NCI-H1105 treated with DMSO at 0.1 percent for 48 hours (cell line): ENCODE measurements around the gene BCAS4.
"Not testable (repeated sequence)": the region's sequence is repeated elsewhere in the genome, so short reads cannot be mapped to it uniquely, and the experiment has no call there.

Experiments
- DNase-seq: peaks from one replicate; lab custom pipeline; 2025; lab: John Stamatoyannopoulos, UW

Gene BCAS4

GRCh38 chr20:50876063-50876685, 81.3 kb downstream of the BCAS4 start:
- no peak for DNase-seq

- DNase-seq: no peak
These were observed 82.0 kb downstream of the BCAS4 start for GRCh38 chr20:50876816-50877215.

DNA sequence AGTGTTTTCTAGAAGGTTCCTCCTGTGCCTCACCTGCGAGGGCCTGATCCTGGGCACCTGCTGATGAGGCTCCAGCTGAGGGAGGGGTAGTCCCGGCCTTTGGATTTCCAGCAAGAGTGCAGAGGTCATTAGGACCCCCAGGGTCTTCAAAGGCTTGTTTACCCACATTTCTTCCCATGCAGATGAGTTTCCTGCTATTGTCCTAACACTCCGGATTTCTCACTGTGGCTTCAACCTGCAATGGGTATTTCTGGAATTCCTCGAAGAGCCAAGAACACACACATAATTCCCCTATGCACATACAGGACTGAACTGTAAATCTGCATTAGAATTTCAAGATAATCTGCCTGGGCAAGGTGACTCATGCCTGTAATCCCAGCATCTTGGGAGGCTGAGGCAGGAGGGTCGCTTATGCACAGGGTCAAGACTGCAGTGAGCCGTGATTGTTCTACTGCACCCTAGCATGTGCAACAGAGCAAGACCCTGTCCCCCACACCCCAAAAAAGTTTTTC, 82.4 kb downstream of the BCAS4 start:
- DNase-seq: no peak

DNA sequence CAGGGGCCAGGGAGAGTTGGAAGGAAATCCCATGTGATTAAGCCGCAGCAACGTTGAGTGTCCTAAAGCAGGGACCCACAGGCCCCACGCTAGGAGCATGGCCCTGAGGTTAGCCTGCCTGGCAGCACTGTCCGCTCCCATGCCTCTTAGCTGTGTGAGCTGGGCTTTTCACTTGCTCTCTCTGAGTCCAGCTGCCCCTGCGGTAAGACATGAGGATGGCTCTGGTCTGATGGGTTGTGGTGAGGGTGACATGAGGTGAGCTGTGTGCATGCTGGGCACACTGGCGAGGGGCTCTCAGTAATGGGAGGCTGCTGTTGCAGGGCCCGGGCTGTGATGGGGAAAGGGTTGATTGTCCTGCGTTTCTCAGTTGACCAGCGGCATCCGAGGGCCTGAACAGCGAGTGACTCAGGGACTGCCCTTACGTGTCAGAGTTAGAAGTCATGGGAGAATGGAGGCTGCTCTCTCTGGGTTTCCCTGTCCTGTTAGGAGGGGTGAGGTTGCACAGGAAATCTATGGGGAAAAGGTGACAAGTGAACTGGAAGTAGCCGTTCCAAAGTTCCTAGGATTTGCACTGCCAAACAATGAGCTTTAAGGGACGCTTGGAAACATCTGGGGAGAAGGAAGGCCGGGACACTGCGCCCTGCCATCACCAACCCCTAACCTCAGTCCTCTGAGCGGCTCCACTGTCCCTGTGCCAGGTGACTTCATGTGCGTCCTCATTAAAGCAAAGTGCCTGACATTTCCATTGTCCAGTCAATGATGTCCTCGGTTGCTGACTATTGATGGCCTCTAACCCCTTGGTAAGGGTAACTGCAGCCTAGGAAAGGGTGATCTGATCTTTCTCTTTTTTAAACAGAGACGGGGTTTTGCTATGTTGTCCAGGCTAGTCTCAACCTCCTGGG, 85.0 kb downstream of the BCAS4 start:
- no peak for DNase-seq

DNA sequence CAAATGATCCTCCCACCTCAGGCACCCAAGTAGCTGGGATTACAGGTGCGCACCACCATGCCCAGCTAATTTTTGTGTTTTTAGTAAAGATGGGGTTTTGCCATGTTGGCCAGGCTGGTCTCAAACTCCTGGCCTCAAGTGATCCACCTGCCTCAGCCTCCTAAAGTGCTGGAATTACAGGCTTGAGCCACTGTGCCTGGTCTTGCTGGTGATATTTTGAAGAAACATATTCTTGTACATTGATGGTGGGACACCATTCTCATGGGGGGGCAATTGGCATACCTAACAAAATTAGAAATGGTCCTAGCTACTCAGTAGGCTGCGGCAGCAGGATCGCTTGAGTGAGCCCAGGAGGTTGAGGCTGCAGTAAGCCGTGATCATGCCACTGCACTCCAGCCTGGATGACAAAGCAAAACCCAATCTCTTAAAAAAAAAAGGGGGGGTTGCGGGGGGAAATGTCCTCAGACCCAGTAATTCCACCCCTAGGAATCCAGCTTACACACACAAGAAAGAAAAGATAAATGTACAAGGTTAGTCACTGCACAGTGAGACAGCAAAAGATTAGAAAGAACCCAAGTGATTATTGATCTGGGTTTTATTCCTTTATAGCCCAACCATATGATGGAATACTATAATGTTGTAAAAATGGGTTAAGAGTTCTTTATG, 87.0 kb downstream of the BCAS4 start:
- DNase-seq: not testable (repeated sequence)

DNA sequence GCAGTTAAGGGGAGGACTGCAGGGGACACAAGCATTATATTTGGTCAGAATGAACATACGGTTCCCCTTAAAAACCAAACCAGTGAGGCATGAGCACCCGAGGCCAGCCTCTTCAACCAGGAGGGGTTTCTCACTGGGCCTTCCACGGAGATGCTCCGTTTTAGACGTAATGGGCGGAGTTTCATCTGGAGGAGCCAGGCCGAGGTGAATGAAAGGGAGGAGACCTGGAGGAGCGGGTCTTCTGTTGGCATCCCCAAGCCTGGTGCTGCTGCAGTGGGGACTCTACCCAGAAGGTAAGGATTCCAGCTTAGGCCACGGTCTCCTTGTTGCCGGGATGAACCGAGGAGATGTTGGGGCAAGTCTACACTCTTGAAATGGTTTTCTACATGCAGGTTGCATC, 89.0 kb downstream of the BCAS4 start:
- no peak for DNase-seq

GRCh38 chr20:50885068-50885467, 90.2 kb downstream of the BCAS4 start:
- DNase-seq: no peak

DNA sequence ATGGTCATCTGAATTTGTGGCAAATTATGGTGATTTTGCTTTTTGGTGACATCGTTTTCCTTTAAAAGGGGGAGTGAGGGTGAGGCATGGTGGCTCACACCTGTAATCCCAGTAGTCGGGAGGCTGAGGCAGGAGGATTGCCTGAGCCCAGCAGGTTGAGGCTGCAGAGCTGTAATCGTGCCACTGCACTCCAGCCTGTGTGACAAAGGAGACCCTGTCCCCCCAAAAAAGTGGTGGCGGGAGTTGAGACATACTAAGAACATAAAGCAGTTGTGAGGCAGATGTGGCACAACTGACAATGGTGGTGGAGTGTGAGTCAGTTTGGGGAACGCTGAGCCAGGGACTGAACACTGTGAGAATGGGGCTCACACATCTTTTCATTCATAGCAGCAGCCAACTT, 90.9 kb downstream of the BCAS4 start:
- DNase-seq: no peak

- no peak for DNase-seq
These were observed 91.4 kb downstream of the BCAS4 start for GRCh38 chr20:50886184-50886790.

GRCh38 chr20:50887576-50887975, 92.7 kb downstream of the BCAS4 start:
- no peak for DNase-seq

- no peak for DNase-seq
These were observed 96.3 kb downstream of the BCAS4 start for GRCh38 chr20:50891138-50891537.

GRCh38 chr20:50892394-50892793, 97.5 kb downstream of the BCAS4 start:
- DNase-seq: no peak

DNA sequence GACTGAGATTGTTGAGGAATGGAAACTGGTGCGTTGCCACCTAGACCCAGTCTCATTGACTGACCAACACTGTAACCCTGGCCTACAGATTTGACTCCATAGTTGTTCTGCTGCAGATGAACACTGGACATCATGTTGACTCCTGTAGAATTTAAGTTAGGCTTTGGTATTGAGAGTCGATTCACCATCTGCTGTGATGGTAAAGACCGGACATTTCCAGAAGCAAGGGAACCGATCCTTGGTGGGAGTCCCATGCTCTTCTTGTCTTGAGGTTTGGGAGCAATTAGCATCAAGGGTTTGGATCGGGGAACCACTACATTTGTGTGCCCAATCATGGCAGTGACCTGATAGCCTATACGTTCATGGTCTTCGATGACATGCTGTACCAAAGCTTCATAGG, 98.8 kb downstream of the BCAS4 start:
- no peak for DNase-seq

GRCh38 chr20:50895111-50895830, 100.4 kb downstream of the BCAS4 start:
- DNase-seq: no peak

- no peak for DNase-seq
These were observed 103.6 kb downstream of the BCAS4 start for GRCh38 chr20:50898475-50898874.

DNA sequence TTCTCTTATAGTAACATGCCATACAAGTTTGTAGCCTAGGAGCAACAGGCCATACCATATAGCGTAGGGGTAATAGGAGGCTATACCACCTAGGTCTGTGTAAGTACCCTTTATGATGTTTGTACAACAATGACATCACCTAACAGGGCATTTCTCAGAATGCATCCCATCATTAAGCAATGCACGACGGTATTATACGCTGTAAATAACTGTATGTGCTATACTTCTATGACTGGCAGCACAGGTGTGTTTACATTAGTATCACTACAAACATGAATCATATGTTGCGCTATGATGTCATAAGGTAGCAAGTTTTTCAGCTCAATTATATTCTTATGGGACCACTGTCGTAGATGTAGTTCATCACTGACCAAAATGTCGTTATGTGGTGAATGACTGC, 105.4 kb downstream of the BCAS4 start:
- DNase-seq: no peak

DNA sequence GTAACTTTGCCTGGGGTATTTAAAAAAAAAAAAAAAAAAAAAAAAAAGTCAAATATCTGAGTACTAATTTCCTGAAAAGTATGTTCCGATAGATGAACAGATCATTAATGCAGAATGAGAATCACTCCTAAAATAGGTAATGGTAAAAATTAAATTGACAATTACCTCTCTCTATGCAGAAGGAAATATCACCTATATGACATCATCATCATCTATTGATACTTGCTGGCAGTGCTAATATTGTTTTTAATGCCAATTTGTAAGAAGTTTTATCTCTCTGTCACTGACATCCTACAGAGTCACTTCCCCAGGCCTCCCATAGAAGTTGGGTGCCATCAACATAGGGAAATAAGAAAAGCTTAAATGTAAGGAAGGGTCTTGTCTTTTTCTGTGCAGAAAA, 106.4 kb downstream of the BCAS4 start:
- no peak for DNase-seq

GRCh38 chr20:50903353-50904051, 108.6 kb downstream of the BCAS4 start:
- DNase-seq: no peak

DNA sequence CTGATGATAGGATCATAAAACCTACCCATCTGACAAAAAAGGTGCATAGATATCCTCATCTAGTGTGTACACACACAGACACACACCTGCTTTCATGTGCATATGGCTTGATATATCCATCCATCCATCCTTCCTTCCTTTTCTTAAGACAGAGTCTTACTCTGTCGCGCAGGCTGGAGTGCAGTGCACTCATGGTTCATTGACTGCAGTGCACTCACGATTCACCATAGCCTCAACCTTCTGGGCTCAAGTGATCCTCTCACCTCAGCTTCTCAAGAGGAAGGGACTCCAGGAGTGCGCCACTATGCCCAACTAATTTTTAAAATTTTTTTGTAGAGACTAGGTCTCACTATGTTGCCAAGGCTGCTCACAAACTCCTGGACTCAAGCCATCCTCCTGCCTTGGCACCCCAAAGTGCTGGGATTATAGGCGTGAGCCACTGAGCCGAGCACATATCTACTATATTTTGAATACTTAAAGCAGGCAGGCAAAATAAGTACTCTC, 109.3 kb downstream of the BCAS4 start:
- no peak for DNase-seq

GRCh38 chr20:50909413-50909812, 114.6 kb downstream of the BCAS4 start:
- DNase-seq: no peak

DNA sequence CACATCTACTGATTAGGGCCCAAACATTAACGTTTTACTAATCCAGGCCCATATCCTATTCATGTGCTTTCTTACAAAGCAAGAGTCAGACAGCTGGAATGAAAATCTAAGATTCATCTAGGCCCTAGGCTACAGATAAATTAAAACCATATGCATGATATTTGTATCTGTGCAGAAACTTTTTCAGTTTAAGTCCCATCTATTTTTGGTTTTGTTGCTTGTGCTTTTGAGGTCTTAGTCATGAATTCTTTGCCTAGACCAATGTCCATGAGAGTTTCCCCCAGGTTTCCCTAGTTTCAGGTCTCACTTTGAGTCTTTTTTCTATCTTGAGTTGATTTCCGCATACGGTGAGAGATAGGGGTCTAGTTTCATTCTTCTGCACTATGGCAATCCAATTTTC, 116.2 kb downstream of the BCAS4 start:
- DNase-seq: no peak
